ENCODE results near the gene LMBRD2. TPM values are rescaled to one million over a fixed set of nuclear protein-coding genes. Genes with fewer than 3 reads are reported as not detected.

LMBRD2 gene
- total RNA-seq, 8 experiments from 2014 or later, result 8.8 to 18.9 (median 13.8) TPM

- no peak for ATAC-seq (replicated peaks in 6 of 8)
- in situ Hi-C loops (cut with MboI; ENCODE audit: low pct_unique_long_range_greater_than_20kb in 2 of 9, low sequenced_read_pairs in 9 of 9, unreplicated experiment in 9 of 9), result no loop called here
- WGBS, 10 experiments, result 79 to 100% (median 98%) methylated on average over 2 of the region's 2 CpGs; no CpG with 5 or more reads in 2 of the 10 experiments
- H3K4me1 ChIP-seq (replicated peaks in 1 of 2), result peaks cover 0 to 4% of the 10 kb centered on the region in 2 donors
- H3K4me3 ChIP-seq, result no peak overlapping the region
- no peak overlapping the region for H3K27ac ChIP-seq
Observed at GRCh38 chr5:36177154-36177553, 25.5 kb upstream of the LMBRD2 start.

GRCh38 chr5:36175043-36175442, 23.4 kb upstream of the LMBRD2 start:
- Histone ChIP-seq H3K27ac (no peak overlapping the region), H3K4me1 (replicated peaks in 1 of 2) (no peaks in the 10 kb centered on the region), H3K4me3 (no peak overlapping the region)
- no peak for ATAC-seq (replicated peaks in 6 of 8)
- WGBS, 10 experiments, result 69 to 100% (median 96%) methylated on average over 1 to 5 of the region's 5 CpGs
- in situ Hi-C loops (cut with MboI; ENCODE audit: low pct_unique_long_range_greater_than_20kb in 2 of 9, low sequenced_read_pairs in 9 of 9, unreplicated experiment in 9 of 9), result no loop called here

GRCh38 chr5:36174119-36174518, 22.4 kb upstream of the LMBRD2 start:
- in situ Hi-C loops (cut with MboI; ENCODE audit: low pct_unique_long_range_greater_than_20kb in 2 of 9, low sequenced_read_pairs in 9 of 9, unreplicated experiment in 9 of 9), result no loop called here
- no peak for ATAC-seq (replicated peaks in 6 of 8)
- H3K27ac ChIP-seq, result no peak overlapping the region
- WGBS, 10 experiments, result 82 to 100% (median 100%) methylated on average over 1 to 3 of the region's 3 CpGs; no CpG with 5 or more reads in 1 of the 10 experiments
- no peak overlapping the region for H3K4me3 ChIP-seq
- H3K4me1 ChIP-seq (replicated peaks in 1 of 2), result no peaks in the 10 kb centered on the region

GRCh38 chr5:36173426-36173825, 21.7 kb upstream of the LMBRD2 start:
- ATAC-seq (replicated peaks in 6 of 8), result no peak
- in situ Hi-C loops (cut with MboI; ENCODE audit: low pct_unique_long_range_greater_than_20kb in 2 of 9, low sequenced_read_pairs in 9 of 9, unreplicated experiment in 9 of 9), result no loop called here
- no peaks in the 10 kb centered on the region for H3K4me1 ChIP-seq (replicated peaks in 1 of 2)
- no peak overlapping the region for H3K4me3 ChIP-seq
- H3K27ac ChIP-seq, result no peak overlapping the region
- 50 to 100% (median 90%) methylated on average over 1 to 2 of the region's 2 CpGs; no CpG with 5 or more reads in 3 of the 10 experiments for WGBS, 10 experiments

- Histone ChIP-seq H3K27ac (no peak overlapping the region), H3K4me3 (no peak overlapping the region), H3K4me1 (replicated peaks in 1 of 2) (no peaks in the 10 kb centered on the region)
- WGBS, 10 experiments, result 85 to 100% (median 100%) methylated on average over 1 of the region's 1 CpG; no CpG with 5 or more reads in 4 of the 10 experiments
- in situ Hi-C loops (cut with MboI; ENCODE audit: low pct_unique_long_range_greater_than_20kb in 2 of 9, low sequenced_read_pairs in 9 of 9, unreplicated experiment in 9 of 9), result no loop called here
- no peak for ATAC-seq (replicated peaks in 6 of 8)
Observed at GRCh38 chr5:36172599-36172998, 20.9 kb upstream of the LMBRD2 start.

- in situ Hi-C loops (cut with MboI; ENCODE audit: low pct_unique_long_range_greater_than_20kb in 2 of 9, low sequenced_read_pairs in 9 of 9, unreplicated experiment in 9 of 9), result no loop called here
- Histone ChIP-seq H3K4me1 (replicated peaks in 1 of 2) (no peaks in the 10 kb centered on the region), H3K4me3 (no peak overlapping the region), H3K27ac (no peak overlapping the region)
- peak in 1 of 8 experiments; percentile 64 for ATAC-seq (replicated peaks in 6 of 8)
- 80 to 100% (median 90%) methylated on average over 1 to 5 of the region's 5 CpGs; no CpG with 5 or more reads in 4 of the 10 experiments for WGBS, 10 experiments
Observed at GRCh38 chr5:36170832-36171424, 19.2 kb upstream of the LMBRD2 start.

- in situ Hi-C loops (cut with MboI; ENCODE audit: low pct_unique_long_range_greater_than_20kb in 2 of 9, low sequenced_read_pairs in 9 of 9, unreplicated experiment in 9 of 9), result no loop called here
- H3K27ac ChIP-seq, result no peak overlapping the region
- no peaks in the 10 kb centered on the region for H3K4me1 ChIP-seq (replicated peaks in 1 of 2)
- 87 to 100% (median 100%) methylated on average over 2 to 4 of the region's 4 CpGs; no CpG with 5 or more reads in 3 of the 10 experiments for WGBS, 10 experiments
- ATAC-seq (replicated peaks in 6 of 8), result no peak
- H3K4me3 ChIP-seq, result no peak overlapping the region
Observed at GRCh38 chr5:36168737-36169136, 17.1 kb upstream of the LMBRD2 start.

GRCh38 chr5:36164461-36164860, 12.8 kb upstream of the LMBRD2 start:
- H3K4me1 ChIP-seq (replicated peaks in 1 of 2), result no peaks in the 10 kb centered on the region
- 80 to 100% (median 90%) methylated on average over 1 to 3 of the region's 4 CpGs; no CpG with 5 or more reads in 1 of the 10 experiments for WGBS, 10 experiments
- ATAC-seq (replicated peaks in 6 of 8), result no peak
- in situ Hi-C loops (cut with MboI; ENCODE audit: low pct_unique_long_range_greater_than_20kb in 2 of 9, low sequenced_read_pairs in 9 of 9, unreplicated experiment in 9 of 9), result no loop called here
- H3K27ac ChIP-seq, result no peak overlapping the region
- H3K4me3 ChIP-seq, result no peak overlapping the region

GRCh38 chr5:36162810-36163486, 11.3 kb upstream of the LMBRD2 start:
- no peaks in the 10 kb centered on the region for H3K4me1 ChIP-seq (replicated peaks in 1 of 2)
- no peak overlapping the region for H3K4me3 ChIP-seq
- in situ Hi-C loops (cut with MboI; ENCODE audit: low pct_unique_long_range_greater_than_20kb in 2 of 9, low sequenced_read_pairs in 9 of 9, unreplicated experiment in 9 of 9), result no loop called here
- WGBS, 10 experiments, result 62 to 100% (median 90%) methylated on average over 1 to 8 of the region's 9 CpGs; no CpG with 5 or more reads in 1 of the 10 experiments
- no peak for ATAC-seq (replicated peaks in 6 of 8)
- H3K27ac ChIP-seq, result no peak overlapping the region

- no peak for ATAC-seq (replicated peaks in 6 of 8)
- in situ Hi-C loops (cut with MboI; ENCODE audit: low pct_unique_long_range_greater_than_20kb in 2 of 9, low sequenced_read_pairs in 9 of 9, unreplicated experiment in 9 of 9), result no loop called here
- no peak overlapping the region for H3K4me3 ChIP-seq
- H3K4me1 ChIP-seq (replicated peaks in 1 of 2), result no peaks in the 10 kb centered on the region
- 60 to 100% (median 100%) methylated on average over 1 to 4 of the region's 4 CpGs; no CpG with 5 or more reads in 1 of the 10 experiments for WGBS, 10 experiments
- H3K27ac ChIP-seq, result no peak overlapping the region
Observed at GRCh38 chr5:36161361-36161760, 9.7 kb upstream of the LMBRD2 start.

GRCh38 chr5:36160617-36161016, 8.9 kb upstream of the LMBRD2 start:
- WGBS, 10 experiments, result 73 to 100% (median 86%) methylated on average over 1 to 3 of the region's 3 CpGs; no CpG with 5 or more reads in 1 of the 10 experiments
- Histone ChIP-seq H3K4me3 (no peak overlapping the region), H3K27ac (no peak overlapping the region), H3K4me1 (replicated peaks in 1 of 2) (no peaks in the 10 kb centered on the region)
- ATAC-seq (replicated peaks in 6 of 8), result no peak
- in situ Hi-C loops (cut with MboI; ENCODE audit: low pct_unique_long_range_greater_than_20kb in 2 of 9, low sequenced_read_pairs in 9 of 9, unreplicated experiment in 9 of 9), result no loop called here

- H3K4me1 ChIP-seq (replicated peaks in 1 of 2), result peaks cover 5% of the 10 kb centered on the region in 2 donors
- no peak for ATAC-seq (replicated peaks in 6 of 8)
- no peak overlapping the region for H3K27ac ChIP-seq
- WGBS, 10 experiments, result 89 to 100% (median 100%) methylated on average over 1 to 2 of the region's 2 CpGs; no CpG with 5 or more reads in 4 of the 10 experiments
- no peak overlapping the region for H3K4me3 ChIP-seq
- in situ Hi-C loops (cut with MboI; ENCODE audit: low pct_unique_long_range_greater_than_20kb in 2 of 9, low sequenced_read_pairs in 9 of 9, unreplicated experiment in 9 of 9), result no loop called here
Observed at GRCh38 chr5:36158144-36158543, 6.5 kb upstream of the LMBRD2 start.

GRCh38 chr5:36156619-36157018, 4.9 kb upstream of the LMBRD2 start:
- 0 to 100% (median 52%) methylated on average over 1 of the region's 1 CpG; no CpG with 5 or more reads in 4 of the 10 experiments for WGBS, 10 experiments
- ATAC-seq (replicated peaks in 6 of 8), result peak in 1 of 8 experiments; percentile 2
- peaks cover 5 to 6% of the 10 kb centered on the region in 2 donors for H3K4me1 ChIP-seq (replicated peaks in 1 of 2)
- in situ Hi-C loops (cut with MboI; ENCODE audit: low pct_unique_long_range_greater_than_20kb in 2 of 9, low sequenced_read_pairs in 9 of 9, unreplicated experiment in 9 of 9), result no loop called here
- no peak overlapping the region for H3K27ac ChIP-seq
- no peak overlapping the region for H3K4me3 ChIP-seq

Measured in motor neuron (in vitro differentiated cells).